ENCODE results near the gene CDPF1.
"Not testable (repeated sequence)": the region's sequence is repeated elsewhere in the genome, so short reads cannot be mapped to it uniquely, and the experiment has no call there.

The CDPF1 gene

GRCh38 chr22:46224044-46224897 is 25.8 kb downstream of the CDPF1 start:
- no peak for DNase-seq

DNA sequence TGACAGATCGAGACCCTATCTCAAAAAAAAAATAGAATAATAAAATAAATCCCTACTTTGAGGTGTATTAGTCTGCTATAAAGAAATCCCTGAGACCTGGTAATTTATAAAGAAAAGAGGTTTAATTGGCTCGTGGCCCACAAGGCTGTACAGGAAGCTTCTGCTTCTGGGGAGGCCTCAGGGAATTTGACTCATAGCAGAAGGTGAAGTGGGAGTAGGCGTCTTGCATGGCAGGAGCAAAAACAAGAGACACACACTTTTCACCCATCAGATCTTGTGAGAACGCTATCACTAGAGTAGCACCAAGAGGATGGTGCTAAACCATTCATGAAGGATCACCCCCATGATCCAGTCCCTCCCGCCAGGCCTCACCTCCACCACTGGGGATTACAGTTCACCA is 29.2 kb downstream of the CDPF1 start:
- DNase-seq, result no peak

- DNase-seq, result peak; percentile 3
These were observed 30.5 kb downstream of the CDPF1 start for GRCh38 chr22:46219636-46220035.

DNA sequence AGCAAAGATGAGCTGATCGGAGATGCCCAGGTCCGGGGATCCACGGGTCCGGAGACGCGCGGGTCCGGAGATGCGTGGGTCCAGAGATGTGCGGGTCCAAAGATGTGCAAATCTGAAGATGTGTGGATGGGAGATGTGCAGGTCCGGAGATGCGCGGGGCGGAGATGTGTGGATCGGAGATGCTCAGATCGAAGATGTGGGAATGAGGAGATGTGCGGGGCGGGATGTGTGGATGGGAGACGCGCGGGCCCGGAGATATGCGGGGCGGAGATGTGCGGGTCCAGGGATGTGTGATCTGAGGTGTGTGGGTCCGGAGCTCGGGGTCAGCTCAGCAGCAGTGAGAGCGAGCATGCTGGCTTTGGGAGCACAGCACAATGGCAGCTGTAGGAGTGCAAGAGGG is 35.5 kb downstream of the CDPF1 start:
- no peak for DNase-seq

- DNase-seq, result no peak
These were observed 35.9 kb downstream of the CDPF1 start for GRCh38 chr22:46214149-46214548.

DNA sequence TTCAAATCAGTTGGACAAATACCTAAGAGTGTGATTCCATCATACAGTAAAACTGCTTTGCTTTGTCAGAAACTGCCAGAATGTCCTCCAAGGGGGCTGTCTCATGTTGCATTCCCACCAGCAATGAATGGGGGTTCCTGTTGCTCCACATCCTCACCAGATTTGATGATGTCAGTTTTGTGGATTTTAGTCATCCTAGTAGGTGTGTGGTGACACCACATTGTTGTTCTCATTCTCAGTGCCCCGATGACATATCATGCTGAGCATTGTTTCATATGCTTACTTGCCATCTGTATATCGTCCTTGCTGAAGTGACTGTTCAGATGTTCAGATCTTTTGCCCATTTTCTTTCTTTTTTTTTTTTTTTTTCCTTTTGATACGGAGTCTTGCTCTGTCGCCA is 37.0 kb downstream of the CDPF1 start:
- no peak for DNase-seq

- no peak for DNase-seq
These were observed 37.9 kb downstream of the CDPF1 start for GRCh38 chr22:46212195-46212594.

DNA sequence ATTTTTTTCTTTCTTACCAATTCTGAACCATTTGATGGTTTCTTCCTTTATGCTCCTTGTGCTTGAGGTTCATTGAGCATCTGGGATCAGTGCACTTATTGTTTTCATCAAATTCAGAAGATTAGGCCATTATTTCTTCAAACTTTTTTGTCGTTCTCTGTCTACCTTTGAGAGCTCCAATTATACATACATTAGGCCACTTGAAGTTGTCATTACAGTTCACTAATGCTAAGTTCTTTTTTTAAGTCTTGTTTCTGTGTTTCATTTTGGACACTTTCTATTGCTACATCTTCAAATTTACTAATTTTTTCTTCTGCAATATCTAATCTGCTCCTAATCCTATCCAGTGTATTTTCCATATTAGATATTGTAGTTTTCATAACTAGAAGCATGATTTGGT is 40.8 kb downstream of the CDPF1 start:
- no peak for DNase-seq

DNA sequence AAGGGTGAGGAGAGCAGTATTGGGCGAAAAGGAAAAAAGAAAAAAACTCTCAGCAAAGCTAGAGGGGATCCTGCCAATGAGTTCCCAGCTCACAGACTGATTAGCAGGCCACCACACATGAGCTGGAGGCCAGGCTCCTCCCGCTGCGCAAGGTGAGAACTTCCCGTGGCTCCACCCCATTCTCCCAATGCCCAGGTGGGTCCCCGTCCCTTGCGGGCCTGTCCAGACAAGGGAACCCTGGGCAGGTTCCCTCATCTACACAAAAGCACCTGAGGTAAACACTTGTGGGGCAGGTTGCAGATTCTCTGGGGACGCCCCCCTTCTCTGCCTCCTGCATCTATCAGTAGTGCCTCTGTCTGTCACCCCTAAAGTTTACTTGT is 46.5 kb downstream of the CDPF1 start:
- DNase-seq, result no peak

- DNase-seq, result no peak
These were observed 47.0 kb downstream of the CDPF1 start for GRCh38 chr22:46202897-46203600.

- no peak for DNase-seq
These were observed 48.9 kb downstream of the CDPF1 start for GRCh38 chr22:46201059-46201757.

GRCh38 chr22:46198806-46199205 is 51.3 kb downstream of the CDPF1 start:
- not testable (repeated sequence) for DNase-seq

GRCh38 chr22:46198274-46198673 is 51.8 kb downstream of the CDPF1 start:
- DNase-seq, result no peak

DNA sequence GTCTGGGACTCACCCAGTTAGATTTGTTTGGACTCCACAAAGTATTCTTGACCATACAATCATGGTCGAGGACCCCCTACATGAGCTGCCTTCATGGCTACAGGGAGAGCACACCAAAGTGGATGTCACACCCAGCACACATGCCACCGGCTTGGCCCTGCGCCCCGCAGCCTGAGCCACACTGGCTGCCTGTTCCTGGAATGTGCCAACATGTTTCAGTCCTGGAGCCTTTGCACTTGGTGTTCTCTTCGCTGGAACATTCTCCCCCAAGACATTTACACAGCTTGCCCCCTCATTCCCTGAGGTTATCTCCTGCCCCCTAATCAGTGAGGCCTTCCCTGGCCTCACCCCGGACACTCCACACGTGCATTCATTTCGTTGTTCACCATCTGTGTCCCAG is 53.8 kb downstream of the CDPF1 start:
- DNase-seq, result no peak

DNA sequence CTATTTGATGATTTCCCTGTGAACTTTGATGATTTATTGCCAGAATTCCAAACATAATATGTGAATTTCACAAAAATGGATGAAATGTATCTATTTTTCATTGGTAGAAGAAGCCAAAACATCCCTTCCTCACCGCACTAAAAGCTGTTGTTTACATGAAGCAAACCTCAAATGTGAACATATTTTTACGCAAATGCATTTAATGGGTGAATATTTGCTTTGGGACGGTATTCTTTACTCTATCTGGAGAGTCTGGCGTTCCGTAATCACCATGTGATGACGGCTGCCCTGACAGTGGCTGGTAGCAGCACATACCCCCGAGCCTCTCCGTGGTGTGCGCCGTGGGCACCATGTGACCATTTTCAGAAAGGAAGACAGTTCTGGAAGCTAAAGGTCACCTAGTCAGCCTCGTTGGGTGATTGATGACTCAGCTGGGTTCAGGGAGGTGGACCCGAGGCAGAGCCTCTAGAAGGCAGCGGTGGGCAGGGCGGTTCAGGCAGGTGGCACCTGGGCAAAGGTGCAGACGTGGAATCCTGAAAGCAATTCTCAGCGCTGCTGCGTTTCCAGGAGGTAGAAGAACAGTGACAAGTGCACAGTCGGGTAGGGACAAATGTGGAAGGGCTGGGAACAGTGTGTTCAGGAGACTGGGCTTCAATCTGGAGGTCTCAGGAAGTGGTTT is 54.5 kb downstream of the CDPF1 start:
- no peak for DNase-seq
